ENCODE results near the gene KLK15. TPM values are rescaled to one million over a fixed set of nuclear protein-coding genes. Genes with fewer than 3 reads are reported as not detected.

The KLK15 gene
- polyA plus RNA-seq, 1 donor from 2014 or later, result not detected

DNA sequence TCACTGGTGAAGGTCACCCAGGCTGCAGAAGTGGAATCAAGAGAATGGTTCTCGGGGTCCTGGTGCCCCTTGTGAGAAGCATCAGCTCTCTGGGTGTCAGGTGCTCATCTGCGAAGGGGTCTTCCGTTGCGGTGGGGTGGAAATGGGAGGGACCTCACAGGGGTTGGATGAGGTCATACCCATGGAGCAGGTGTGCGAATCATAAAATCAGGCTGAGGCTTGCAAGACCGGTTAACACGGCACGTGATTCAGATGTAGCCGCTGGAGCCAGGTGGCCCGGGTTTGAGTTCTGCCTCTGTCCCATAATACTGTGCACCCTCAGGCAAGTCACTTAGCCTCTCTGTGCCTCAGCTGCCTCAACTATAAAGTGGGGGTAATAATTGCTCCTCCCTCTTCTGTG is 3.9 kb upstream of the KLK15 start:
- Histone ChIP-seq H3F3A (ENCODE audit: insufficient read depth, low read length, poor library complexity, severe bottlenecking) (no peaks in the 10 kb centered on the region), H3K27ac (ENCODE audit: low read length) (no peak overlapping the region), H3K4me3 (ENCODE audit: low read length) (no peak overlapping the region), H3K9ac (ENCODE audit: low read length) (no peak overlapping the region), H3K27me3 (ENCODE audit: insufficient read depth, low read depth, low read length) (peaks cover 26% of the 10 kb centered on the region), H3K9me2 (ENCODE audit: insufficient read depth, low read length) (no peaks in the 10 kb centered on the region), H3K9me3 (ENCODE audit: low read length) (no peaks in the 10 kb centered on the region), H3K36me3 (ENCODE audit: insufficient read depth, low read length) (no peaks in the 10 kb centered on the region), H4K20me1 (ENCODE audit: insufficient read depth) (no peaks in the 10 kb centered on the region), H2AFZ (ENCODE audit: low read depth, low read length) (no peak overlapping the region), H3K4me2 (ENCODE audit: low read length) (no peak overlapping the region), H3K79me2 (replicated peaks; ENCODE audit: insufficient read depth, low read length) (no peaks in the 10 kb centered on the region)
- TF ChIP-seq RAD21 (conservative IDR thresholded peaks at IDR 0.05) (no peak), EZH2 (IDR thresholded peaks at IDR 0.05; ENCODE audit: borderline replicate concordance, insufficient read depth, low read length, poor library complexity, severe bottlenecking) (no peak), SMC3 (conservative IDR thresholded peaks at IDR 0.05; ENCODE audit: poor library complexity) (no peak), MXI1 (conservative IDR thresholded peaks at IDR 0.05; ENCODE audit: poor library complexity, severe bottlenecking) (no peak), EP300 (conservative IDR thresholded peaks at IDR 0.05; ENCODE audit: poor library complexity, severe bottlenecking) (no peak), POLR2AphosphoS5 (IDR thresholded peaks at IDR 0.05) (no peak), TAF1 (IDR thresholded peaks at IDR 0.05; ENCODE audit: low read depth) (no peak)
- TF ChIP-seq, protein P1, sequence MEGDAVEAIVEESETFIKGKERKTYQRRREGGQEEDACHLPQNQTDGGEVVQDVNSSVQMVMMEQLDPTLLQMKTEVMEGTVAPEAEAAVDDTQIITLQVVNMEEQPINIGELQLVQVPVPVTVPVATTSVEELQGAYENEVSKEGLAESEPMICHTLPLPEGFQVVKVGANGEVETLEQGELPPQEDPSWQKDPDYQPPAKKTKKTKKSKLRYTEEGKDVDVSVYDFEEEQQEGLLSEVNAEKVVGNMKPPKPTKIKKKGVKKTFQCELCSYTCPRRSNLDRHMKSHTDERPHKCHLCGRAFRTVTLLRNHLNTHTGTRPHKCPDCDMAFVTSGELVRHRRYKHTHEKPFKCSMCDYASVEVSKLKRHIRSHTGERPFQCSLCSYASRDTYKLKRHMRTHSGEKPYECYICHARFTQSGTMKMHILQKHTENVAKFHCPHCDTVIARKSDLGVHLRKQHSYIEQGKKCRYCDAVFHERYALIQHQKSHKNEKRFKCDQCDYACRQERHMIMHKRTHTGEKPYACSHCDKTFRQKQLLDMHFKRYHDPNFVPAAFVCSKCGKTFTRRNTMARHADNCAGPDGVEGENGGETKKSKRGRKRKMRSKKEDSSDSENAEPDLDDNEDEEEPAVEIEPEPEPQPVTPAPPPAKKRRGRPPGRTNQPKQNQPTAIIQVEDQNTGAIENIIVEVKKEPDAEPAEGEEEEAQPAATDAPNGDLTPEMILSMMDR (IDR thresholded peaks at IDR 0.05; ENCODE audit: poor library complexity, severe bottlenecking), result no peak
- TF ChIP-seq, protein P2, sequence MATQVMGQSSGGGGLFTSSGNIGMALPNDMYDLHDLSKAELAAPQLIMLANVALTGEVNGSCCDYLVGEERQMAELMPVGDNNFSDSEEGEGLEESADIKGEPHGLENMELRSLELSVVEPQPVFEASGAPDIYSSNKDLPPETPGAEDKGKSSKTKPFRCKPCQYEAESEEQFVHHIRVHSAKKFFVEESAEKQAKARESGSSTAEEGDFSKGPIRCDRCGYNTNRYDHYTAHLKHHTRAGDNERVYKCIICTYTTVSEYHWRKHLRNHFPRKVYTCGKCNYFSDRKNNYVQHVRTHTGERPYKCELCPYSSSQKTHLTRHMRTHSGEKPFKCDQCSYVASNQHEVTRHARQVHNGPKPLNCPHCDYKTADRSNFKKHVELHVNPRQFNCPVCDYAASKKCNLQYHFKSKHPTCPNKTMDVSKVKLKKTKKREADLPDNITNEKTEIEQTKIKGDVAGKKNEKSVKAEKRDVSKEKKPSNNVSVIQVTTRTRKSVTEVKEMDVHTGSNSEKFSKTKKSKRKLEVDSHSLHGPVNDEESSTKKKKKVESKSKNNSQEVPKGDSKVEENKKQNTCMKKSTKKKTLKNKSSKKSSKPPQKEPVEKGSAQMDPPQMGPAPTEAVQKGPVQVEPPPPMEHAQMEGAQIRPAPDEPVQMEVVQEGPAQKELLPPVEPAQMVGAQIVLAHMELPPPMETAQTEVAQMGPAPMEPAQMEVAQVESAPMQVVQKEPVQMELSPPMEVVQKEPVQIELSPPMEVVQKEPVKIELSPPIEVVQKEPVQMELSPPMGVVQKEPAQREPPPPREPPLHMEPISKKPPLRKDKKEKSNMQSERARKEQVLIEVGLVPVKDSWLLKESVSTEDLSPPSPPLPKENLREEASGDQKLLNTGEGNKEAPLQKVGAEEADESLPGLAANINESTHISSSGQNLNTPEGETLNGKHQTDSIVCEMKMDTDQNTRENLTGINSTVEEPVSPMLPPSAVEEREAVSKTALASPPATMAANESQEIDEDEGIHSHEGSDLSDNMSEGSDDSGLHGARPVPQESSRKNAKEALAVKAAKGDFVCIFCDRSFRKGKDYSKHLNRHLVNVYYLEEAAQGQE (IDR thresholded peaks at IDR 0.05; ENCODE audit: borderline replicate concordance), result no peak

DNA sequence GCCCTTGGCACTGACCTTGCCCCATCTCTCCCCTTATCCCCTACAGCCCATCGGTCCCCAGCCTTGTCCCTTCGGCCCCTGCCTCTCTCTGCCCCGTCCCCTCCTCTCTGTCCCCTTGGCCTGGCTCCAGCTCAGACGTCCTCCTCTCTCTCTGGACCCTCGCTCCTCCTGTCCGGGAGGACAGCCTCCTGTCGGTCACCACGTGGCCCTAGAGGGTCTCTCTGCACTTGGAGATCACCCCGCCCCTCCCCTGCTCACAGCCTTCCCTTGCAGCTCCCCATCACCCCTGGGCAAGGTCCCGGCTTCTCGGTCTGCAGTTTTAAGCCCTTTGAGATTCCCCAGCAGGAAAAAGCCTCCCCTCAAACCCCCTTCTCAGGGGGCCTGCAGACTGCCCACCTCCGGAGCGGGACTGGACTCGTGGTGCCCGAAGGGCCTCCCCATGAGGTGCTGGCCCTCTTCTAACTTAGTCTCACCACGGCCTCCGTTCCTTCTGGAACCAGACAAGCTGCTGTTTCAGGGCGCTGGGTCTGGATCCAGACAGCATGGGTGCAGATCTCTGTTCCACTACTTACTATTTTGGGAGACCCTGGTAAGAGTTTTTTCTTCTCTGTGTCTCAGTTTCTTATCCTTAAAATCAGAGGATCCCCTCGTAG is 3.3 kb upstream of the KLK15 start:
- H3K27me3 ChIP-seq (ENCODE audit: insufficient read depth, low read depth, low read length), result peaks cover 26% of the 10 kb centered on the region
- H2AFZ ChIP-seq (ENCODE audit: low read depth, low read length), result no peak overlapping the region
- H3K9ac ChIP-seq (ENCODE audit: low read length), result no peak overlapping the region

More for the DNA sequence above, 3.3 kb upstream of the KLK15 start:
- Histone ChIP-seq H3K9me3 (ENCODE audit: low read length) (no peaks in the 10 kb centered on the region), H3K4me3 (ENCODE audit: low read length) (peak overlapping the region; percentile 72), H3F3A (ENCODE audit: insufficient read depth, low read length, poor library complexity, severe bottlenecking) (no peaks in the 10 kb centered on the region), H3K4me2 (ENCODE audit: low read length) (no peak overlapping the region), H4K20me1 (ENCODE audit: insufficient read depth) (no peaks in the 10 kb centered on the region), H3K9me2 (ENCODE audit: insufficient read depth, low read length) (no peaks in the 10 kb centered on the region), H3K27ac (ENCODE audit: low read length) (no peak overlapping the region), H3K36me3 (ENCODE audit: insufficient read depth, low read length) (no peaks in the 10 kb centered on the region), H3K79me2 (replicated peaks; ENCODE audit: insufficient read depth, low read length) (no peaks in the 10 kb centered on the region)
- TF ChIP-seq MXI1 (conservative IDR thresholded peaks at IDR 0.05; ENCODE audit: poor library complexity, severe bottlenecking), result no peak
- TF ChIP-seq TAF1 (IDR thresholded peaks at IDR 0.05; ENCODE audit: low read depth), result no peak
- no peak for TF ChIP-seq EZH2 (IDR thresholded peaks at IDR 0.05; ENCODE audit: borderline replicate concordance, insufficient read depth, low read length, poor library complexity, severe bottlenecking)
- TF ChIP-seq, protein P1 (IDR thresholded peaks at IDR 0.05; ENCODE audit: poor library complexity, severe bottlenecking), result no peak
- no peak for TF ChIP-seq EP300 (conservative IDR thresholded peaks at IDR 0.05; ENCODE audit: poor library complexity, severe bottlenecking)
- TF ChIP-seq, protein P2 (IDR thresholded peaks at IDR 0.05; ENCODE audit: borderline replicate concordance), result no peak
- no peak for TF ChIP-seq POLR2AphosphoS5 (IDR thresholded peaks at IDR 0.05)
- no peak for TF ChIP-seq SMC3 (conservative IDR thresholded peaks at IDR 0.05; ENCODE audit: poor library complexity)
- TF ChIP-seq RAD21 (conservative IDR thresholded peaks at IDR 0.05), result no peak

Data from neural cell (in vitro differentiated cells).